C4-2B (cell line): Measurements from ENCODE around the gene KCNN2.

ENCODE experiments used
- ZFX ChIP-seq: fragments of 450-650 bp; IDR thresholded peaks from 2 replicates; pipeline ENCODE4 v1.6.1; 2017
- TF ChIP-seq, protein P1 (sequence below): fragments of 450-650 bp; conservative IDR thresholded peaks from 2 replicates; pipeline ENCODE4 v1.5.1; 2017; ENCODE audit warnings: mild to moderate bottlenecking

- TF ChIP-seq, protein P1, sequence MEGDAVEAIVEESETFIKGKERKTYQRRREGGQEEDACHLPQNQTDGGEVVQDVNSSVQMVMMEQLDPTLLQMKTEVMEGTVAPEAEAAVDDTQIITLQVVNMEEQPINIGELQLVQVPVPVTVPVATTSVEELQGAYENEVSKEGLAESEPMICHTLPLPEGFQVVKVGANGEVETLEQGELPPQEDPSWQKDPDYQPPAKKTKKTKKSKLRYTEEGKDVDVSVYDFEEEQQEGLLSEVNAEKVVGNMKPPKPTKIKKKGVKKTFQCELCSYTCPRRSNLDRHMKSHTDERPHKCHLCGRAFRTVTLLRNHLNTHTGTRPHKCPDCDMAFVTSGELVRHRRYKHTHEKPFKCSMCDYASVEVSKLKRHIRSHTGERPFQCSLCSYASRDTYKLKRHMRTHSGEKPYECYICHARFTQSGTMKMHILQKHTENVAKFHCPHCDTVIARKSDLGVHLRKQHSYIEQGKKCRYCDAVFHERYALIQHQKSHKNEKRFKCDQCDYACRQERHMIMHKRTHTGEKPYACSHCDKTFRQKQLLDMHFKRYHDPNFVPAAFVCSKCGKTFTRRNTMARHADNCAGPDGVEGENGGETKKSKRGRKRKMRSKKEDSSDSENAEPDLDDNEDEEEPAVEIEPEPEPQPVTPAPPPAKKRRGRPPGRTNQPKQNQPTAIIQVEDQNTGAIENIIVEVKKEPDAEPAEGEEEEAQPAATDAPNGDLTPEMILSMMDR, result no peak
- no peak for TF ChIP-seq ZFX
Observed at GRCh38 chr5:114339108-114339507, 22.8 kb upstream of the KCNN2 start.
